ENCODE data around the gene DOCK3.

DNA sequence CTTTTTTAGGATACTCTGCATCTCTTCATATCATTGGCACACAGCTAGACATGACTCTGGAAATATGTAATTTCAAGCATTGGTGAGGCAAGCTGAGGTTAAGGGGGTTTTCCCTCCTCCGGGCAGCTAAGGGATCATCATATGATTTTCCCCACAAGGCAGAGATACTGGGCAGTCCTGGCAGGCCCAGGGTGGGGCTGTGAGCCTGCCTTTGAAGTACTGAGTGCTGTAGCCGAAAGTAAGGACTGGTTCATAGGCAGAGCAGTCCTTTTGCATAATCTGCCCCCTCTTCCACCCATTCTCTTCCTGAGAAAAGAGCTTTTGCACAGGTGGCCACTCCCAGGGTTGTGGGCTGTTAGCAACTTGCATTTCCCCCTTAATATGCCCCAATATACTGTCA, 541.6 kb downstream of the DOCK3 start:
- TF ChIP-seq SPI1 (IDR thresholded peaks at IDR 0.05; ENCODE audit: low read depth, low read length) = no peak
- TF ChIP-seq POLR2A (IDR thresholded peaks at IDR 0.05; ENCODE audit: low read depth, low read length) = no peak

Data from GM12891 (cell line).